Activated naive CD4-positive, alpha-beta T cell treated with Interleukin-2 at 50 U/mL for 16 hours (primary cell): Measurements from ENCODE around the gene CCR7.
A peak's percentile ranks its signal among the peaks of the same experiment; 100 is the strongest.

Experiments
- DNase-seq: peaks from one replicate; pipeline ENCODE4 v3.0.0-alpha.2; 2020

CCR7 gene

GRCh38 chr17:40533896-40534295, 31.4 kb downstream of the CCR7 start:
- DNase-seq, result no peak

GRCh38 chr17:40532520-40533253, 32.6 kb downstream of the CCR7 start:
- no peak for DNase-seq

DNA sequence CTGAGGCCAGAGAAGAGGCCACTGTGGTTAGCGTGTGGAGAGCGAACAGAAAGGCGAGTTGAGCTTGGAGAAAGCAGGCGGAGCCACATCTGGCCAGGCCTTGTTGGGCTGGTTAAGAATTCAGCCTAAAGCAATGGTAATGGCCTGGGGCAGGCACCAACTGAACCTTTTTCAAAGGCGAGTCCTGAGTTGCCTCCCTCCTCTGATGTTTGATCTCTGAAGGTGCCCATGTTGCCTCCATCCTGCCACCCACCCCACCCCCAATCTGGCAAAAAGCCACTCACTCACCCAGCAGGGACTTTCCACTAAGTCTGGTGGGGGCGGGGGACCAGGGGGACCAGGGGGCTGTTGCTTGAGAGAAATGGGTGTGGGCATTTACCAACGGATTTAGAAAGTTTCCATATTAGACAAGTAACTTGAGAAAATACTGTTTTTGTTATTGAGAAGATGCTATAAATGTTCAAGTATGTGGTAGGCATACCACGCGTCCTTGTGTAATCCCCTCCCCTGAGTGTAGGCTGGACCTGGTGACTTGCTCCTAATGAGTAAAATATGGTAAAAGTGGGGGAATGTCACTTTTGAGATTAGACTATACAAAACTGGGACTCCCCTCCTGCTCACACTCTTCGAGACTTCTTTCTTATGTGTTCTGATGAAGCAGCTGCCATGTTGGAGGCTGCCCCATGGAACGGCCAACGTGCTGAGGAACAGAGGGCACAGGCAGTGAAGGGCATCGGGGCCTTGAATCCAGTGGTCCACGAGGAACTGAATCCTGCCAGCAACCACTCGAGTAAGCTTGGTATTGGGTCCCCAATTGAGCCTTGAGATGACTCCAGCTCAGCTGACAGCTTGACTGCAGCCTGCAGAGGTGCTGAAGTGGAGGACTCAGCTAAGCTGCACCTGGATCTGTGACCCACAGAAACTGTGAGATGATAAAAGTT, 34.0 kb downstream of the CCR7 start:
- DNase-seq, result peak; percentile 84

GRCh38 chr17:40530531-40530994, 34.7 kb downstream of the CCR7 start:
- DNase-seq, result no peak

GRCh38 chr17:40529991-40530390, 35.3 kb downstream of the CCR7 start:
- no peak for DNase-seq

GRCh38 chr17:40528692-40529417, 36.4 kb downstream of the CCR7 start:
- DNase-seq, result no peak

- DNase-seq, result no peak
These were observed 38.6 kb downstream of the CCR7 start for GRCh38 chr17:40526668-40527067.

DNA sequence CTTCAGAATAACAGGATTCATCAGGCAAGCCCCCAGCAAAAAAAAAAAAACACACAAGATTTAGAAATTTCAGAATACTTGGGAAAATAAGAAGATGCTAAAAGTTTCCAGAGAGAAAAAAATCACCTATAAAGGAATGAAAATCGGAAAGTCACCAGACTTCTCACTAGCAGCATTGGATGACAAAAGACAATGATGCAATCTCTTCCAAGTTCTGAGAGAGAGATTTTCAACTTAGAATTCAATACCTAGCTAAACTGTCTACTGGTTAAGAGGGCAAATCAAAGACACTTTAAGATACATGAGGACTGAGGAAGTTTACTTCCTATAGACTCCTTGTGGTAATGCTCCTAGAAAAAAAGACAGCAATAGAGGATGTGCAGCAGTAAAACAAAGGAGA, 40.0 kb downstream of the CCR7 start:
- no peak for DNase-seq

DNA sequence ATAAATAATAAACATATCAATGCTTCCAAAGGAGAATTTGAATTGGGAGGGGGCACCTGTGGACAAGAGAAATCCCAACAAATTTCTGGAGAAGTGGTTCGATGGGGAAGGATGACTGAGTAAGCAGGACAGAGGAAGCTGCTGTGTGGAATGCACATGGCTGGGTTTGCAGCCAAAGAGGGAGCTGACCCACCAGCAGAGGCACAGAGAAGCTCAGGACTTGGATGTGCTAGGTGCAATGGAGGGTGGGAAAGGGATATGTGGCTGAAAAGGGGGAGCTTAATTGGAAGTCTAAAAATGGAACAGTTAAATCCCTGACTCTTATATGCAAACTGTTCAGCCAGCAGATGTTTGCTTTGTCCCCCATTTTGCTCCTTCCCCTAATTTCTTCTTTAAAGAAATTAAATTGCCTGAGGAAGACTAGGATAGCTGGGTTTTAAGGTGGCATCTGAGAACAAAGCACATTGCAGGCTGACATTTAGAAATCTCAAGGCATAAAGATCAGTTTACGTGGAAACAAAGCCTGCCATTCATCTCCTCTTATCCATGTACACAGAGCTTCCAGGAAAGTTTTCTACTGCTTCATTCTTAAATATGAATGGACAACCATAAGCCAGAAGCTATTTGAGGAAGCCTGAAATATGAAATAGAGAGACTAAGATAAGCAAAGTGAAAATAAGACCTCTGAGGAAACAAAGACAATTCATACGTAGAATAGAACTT, 40.9 kb downstream of the CCR7 start:
- DNase-seq, result no peak

- DNase-seq, result no peak
These were observed 42.3 kb downstream of the CCR7 start for GRCh38 chr17:40522961-40523310.

DNA sequence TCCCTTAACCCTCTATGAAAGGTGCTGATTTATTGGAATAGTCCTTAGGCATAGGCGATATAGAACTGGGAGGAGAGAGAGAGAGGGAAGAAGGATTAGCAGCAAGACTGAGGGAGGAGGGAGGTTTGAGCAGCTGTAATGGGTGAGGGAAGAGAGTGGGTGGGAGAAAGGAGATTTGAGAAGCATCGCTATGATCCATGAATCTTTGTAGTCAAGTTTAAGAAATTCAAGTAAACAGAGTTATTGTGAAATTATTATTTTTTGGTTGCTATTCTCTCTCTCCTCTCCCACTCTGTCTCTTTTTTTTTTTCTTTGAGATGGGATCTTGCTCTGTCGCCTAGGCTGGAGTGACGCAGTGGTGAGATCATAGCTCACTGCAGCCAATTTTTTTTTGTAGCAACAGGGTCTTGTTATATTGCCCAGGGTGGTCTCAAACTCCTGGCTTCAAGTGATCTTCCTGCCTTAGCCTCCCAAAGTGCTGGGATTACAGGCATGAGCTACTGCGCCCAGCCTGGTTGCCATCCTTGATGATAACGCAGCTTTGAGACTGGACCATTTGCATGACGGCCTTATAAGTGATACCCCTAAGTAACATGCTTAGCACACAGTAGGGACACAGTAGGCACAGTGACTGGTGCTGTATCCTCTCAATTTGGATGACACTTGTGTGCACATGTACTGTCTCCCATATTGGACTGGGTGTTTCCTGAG, 42.9 kb downstream of the CCR7 start:
- no peak for DNase-seq

- DNase-seq, result no peak
These were observed 44.2 kb downstream of the CCR7 start for GRCh38 chr17:40520991-40521453.

DNA sequence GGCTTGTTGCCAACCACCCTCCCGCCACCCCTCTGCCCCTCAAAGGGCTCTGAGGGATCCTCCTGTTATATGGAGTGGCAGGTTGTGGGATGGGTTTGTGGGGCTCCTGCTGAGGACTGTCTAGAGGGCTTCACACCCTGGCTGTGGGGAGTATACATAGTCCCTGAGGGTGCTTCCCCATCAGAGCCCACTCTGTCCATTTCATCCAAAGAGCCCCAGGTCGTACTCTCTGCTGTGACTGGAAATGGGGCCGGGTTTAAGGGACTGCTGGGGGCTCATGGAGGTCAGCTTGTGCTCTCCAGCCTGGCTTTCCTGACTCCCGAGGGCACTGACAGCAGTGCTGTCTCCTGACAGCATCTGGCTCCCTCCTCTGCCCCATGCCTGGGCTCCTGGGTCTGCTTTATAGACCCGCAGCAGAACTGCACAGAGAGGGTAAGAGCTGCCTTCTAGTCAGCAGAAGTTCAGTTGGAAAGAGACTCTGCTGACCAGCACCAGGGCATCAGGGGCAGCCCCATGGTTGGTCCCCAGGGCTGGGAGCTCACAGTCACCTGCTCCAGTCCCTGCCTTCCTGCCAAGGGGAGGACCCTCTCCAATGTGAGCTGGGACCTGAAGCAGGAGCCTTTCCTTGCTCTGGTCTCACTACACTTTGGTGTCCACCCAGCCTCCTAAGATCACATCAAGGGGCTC, 46.0 kb downstream of the CCR7 start:
- DNase-seq, result no peak

DNA sequence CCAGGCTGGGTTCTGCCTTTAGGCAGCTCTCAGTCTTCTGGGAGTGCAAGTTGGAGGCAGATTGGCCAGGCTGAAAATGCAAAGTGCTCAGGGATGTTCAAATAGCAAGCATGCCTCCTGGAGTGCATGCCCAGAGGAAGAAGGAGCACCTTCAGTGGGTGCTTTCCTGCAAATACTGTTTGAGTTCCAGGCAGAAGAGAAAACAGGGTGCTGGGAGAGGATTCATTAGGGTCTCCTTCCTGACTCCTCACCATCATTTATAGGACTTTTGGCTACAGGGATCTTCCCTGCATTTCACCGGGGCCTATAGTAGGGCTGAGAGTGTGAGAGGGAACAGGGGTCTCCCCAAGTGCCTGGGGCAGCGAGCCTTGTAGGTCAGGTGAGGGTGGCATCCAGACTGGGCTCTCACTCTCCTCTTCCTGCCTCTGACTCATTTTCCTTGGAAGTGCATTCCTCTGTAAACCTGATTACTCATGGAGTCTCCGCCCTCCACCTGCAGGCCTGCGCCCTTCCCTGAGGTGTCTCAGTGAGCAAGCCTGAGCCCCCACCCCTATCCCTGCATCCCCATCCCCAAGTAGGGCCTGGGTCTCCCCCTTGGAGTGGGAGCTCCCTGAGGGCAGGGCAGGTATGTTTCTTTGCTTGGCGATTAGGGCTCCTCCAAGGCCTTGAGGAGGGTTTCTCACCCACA, 46.7 kb downstream of the CCR7 start:
- no peak for DNase-seq

- DNase-seq, result no peak
These were observed 47.3 kb downstream of the CCR7 start for GRCh38 chr17:40517981-40518380.

DNA sequence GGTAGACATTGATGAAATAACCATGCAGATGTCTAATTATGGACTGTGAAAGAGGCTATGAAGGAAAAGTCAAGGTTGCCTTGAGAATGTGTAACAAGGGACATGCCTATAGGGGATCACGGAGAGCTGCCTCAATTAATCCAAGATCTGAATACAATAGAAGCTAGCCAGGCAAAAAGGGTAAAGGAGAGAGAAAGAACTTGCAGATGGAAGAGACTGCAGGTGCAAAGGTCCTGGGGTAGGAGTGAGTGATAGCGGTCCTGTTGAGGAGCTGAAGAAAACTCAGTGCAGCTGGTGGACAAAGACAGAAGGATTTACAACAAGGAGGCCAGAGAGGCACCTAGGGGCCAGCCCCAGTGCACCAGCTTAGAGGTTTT, 48.0 kb downstream of the CCR7 start:
- DNase-seq, result no peak

DNA sequence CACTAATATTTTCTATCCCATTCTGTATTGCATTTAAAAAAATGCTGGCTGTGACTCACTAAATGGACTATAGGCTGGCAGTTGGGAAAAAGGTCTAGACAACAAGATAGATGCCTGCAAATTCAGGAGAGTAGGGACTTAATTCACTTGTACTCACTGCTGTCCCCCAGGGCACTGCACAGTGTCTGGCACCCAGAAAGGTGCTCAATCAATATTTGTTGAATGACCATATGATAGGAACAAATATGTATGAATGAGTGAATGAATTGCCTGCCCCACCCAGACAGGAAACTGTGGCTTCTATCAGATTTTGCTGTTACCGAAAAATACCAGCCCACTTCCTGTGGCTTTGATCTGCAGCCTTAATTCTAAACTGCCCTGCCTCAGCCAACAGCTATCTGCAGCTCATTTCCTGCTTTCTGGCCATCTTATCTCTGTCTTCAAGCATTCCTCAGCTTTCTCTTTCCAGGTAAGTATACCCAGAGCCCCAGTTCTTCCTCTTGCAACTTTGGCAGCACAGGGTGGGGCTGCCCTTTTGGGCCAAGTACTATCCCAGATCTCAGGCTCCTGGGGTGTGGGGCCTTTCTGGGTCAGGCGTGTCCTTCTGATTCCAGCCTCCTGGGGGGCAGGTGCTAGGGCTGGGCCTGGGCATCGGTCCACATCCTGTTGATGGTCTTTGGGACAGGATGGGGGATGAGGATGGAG, 48.5 kb downstream of the CCR7 start:
- DNase-seq, result peak; percentile 57

DNA sequence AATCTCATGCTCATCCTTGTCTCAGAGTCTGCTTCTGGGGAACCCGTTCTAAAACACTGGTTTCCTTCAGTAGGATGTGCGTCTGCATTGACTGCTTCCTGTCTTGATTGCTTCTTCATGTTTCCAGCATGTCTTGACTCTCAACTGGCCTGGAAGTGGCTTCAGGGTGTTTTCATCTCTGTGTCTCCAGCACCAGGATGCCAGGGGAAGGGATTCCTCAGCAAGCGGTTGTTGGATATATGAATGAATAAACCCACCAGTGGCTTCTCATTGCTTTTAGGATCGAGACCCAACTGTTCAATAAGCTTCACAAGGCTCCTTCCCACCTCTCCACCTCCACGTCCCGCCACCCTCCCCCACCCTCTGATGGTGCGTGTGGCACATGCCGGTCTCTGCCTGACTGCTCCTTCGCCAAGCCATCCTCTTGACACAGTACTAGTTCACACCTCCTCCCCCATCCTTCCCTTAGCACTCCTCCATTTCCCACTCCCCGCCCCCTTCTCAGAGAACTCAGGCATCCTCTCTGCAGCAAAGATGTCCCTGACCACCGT, 49.7 kb downstream of the CCR7 start:
- peak; percentile 33 for DNase-seq

- DNase-seq, result no peak
These were observed 50.3 kb downstream of the CCR7 start for GRCh38 chr17:40515011-40515410.
